Skeletal muscle cell (primary cell): Measurements from ENCODE around the gene TMEM94.
"Not testable (repeated sequence)": the region's sequence is repeated elsewhere in the genome, so short reads cannot be mapped to it uniquely, and the experiment has no call there.

Source experiments
- DNase-seq: peaks from one replicate; pipeline ENCODE4 v3.0.0-alpha.2; 2010; ENCODE audit warnings: low read depth
- H3K4me3 ChIP-seq: 2 replicates; pipeline ENCODE4 v1.5.1; 2011; ENCODE audit warnings: low read depth, mild to moderate bottlenecking, control low read depth, low read length, moderate library complexity

Gene TMEM94

GRCh38 chr17:75518201-75518600 is 61.8 kb downstream of the TMEM94 start:
- DNase-seq, result no peak
- no peak overlapping the region for H3K4me3 ChIP-seq

- no peak for DNase-seq
- H3K4me3 ChIP-seq, result no peak overlapping the region
Observed at GRCh38 chr17:75518983-75519537, 62.6 kb downstream of the TMEM94 start.

GRCh38 chr17:75520413-75520812 is 64.0 kb downstream of the TMEM94 start:
- H3K4me3 ChIP-seq, DNase-seq: not testable (repeated sequence)

- H3K4me3 ChIP-seq, result no peak overlapping the region
- no peak for DNase-seq
Observed at GRCh38 chr17:75521290-75521689, 64.9 kb downstream of the TMEM94 start.

- no peak for DNase-seq
- no peak overlapping the region for H3K4me3 ChIP-seq
Observed at GRCh38 chr17:75521951-75522727, 65.7 kb downstream of the TMEM94 start.

- H3K4me3 ChIP-seq, result no peak overlapping the region
- DNase-seq, result no peak
Observed at GRCh38 chr17:75523647-75524046, 67.2 kb downstream of the TMEM94 start.

- no peak for DNase-seq
- H3K4me3 ChIP-seq, result peak overlapping the region; percentile 49
Observed at GRCh38 chr17:75524269-75524969, 68.0 kb downstream of the TMEM94 start.

- H3K4me3 ChIP-seq, result peak within 1 kb of the TSS; percentile 49
- no peak for DNase-seq
Observed at GRCh38 chr17:75524970-75525805, 68.8 kb downstream of the TMEM94 start, which contains the start of gene LLGL2. Gene LLGL2, plus strand, starts transcription at chr17:75525697. Its CDS starts 17,730 bp downstream, at chr17:75543427.

- DNase-seq, result no peak
- peak overlapping the region; percentile 49 for H3K4me3 ChIP-seq
Observed at GRCh38 chr17:75525806-75526554, 69.5 kb downstream of the TMEM94 start.

- no peak for DNase-seq
Observed at GRCh38 chr17:75526555-75527270, 70.3 kb downstream of the TMEM94 start.

GRCh38 chr17:75530837-75531720 is 74.6 kb downstream of the TMEM94 start:
- H3K4me3 ChIP-seq, result no peak overlapping the region
- DNase-seq, result no peak

More at GRCh38 chr17:75526555-75527270, 70.3 kb downstream of the TMEM94 start:
- no peak overlapping the region for H3K4me3 ChIP-seq

GRCh38 chr17:75531721-75532072 is 75.3 kb downstream of the TMEM94 start:
- no peak overlapping the region for H3K4me3 ChIP-seq
- DNase-seq, result no peak

GRCh38 chr17:75535119-75535537 is 78.7 kb downstream of the TMEM94 start:
- no peak overlapping the region for H3K4me3 ChIP-seq
- no peak for DNase-seq

- DNase-seq, result no peak
- H3K4me3 ChIP-seq, result no peak overlapping the region
Observed at GRCh38 chr17:75535871-75536270, 79.4 kb downstream of the TMEM94 start.

GRCh38 chr17:75536366-75536765 is 79.9 kb downstream of the TMEM94 start:
- no peak overlapping the region for H3K4me3 ChIP-seq

GRCh38 chr17:75539967-75540729 is 83.7 kb downstream of the TMEM94 start:
- no peak for DNase-seq

More at GRCh38 chr17:75536366-75536765, 79.9 kb downstream of the TMEM94 start:
- no peak for DNase-seq

More at GRCh38 chr17:75539967-75540729, 83.7 kb downstream of the TMEM94 start:
- H3K4me3 ChIP-seq, result no peak overlapping the region
